Lower leg skin (tissue), 3 donors: ENCODE data around the gene BABAM2.

Experiments used
- POLR2A ChIP-seq, 2 donors: fragments of 450-650 bp; IDR thresholded peaks; one replicate each; pipeline ENCODE4 v1.6.1; 2016 to 2017; ENCODE audit warnings: antibody characterized with exemption in 2 of 2, mild to moderate bottlenecking in 1 of 2, moderate library complexity in 1 of 2
- TF ChIP-seq, protein P1 (sequence below), 3 donors: fragments of 450-650 bp; IDR thresholded peaks; one replicate each; pipeline ENCODE4 v1.5.1; 2016; ENCODE audit warnings: antibody characterized with exemption in 3 of 3, mild to moderate bottlenecking in 3 of 3, moderate library complexity in 2 of 3

DNA sequence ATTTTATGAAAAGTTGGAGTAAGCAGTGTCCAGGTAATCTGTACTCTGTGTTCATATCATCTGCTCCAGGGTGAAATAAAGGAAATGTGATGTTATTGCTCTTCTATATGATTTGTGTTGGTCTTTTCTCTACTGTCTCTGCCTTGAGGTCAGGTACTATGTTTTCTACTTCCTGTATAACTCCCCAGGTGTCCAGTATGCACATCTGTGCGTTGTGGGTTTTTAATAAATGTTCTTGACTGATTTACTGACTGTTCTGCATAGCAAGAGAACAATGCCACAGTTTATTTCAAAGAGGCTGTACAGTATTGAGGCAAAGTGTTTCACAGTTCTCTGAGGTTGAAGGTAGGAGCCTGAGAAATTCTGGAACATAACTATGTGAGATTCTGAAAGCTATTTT lies 89.7 kb downstream of the BABAM2 start:
- TF ChIP-seq, protein P1, sequence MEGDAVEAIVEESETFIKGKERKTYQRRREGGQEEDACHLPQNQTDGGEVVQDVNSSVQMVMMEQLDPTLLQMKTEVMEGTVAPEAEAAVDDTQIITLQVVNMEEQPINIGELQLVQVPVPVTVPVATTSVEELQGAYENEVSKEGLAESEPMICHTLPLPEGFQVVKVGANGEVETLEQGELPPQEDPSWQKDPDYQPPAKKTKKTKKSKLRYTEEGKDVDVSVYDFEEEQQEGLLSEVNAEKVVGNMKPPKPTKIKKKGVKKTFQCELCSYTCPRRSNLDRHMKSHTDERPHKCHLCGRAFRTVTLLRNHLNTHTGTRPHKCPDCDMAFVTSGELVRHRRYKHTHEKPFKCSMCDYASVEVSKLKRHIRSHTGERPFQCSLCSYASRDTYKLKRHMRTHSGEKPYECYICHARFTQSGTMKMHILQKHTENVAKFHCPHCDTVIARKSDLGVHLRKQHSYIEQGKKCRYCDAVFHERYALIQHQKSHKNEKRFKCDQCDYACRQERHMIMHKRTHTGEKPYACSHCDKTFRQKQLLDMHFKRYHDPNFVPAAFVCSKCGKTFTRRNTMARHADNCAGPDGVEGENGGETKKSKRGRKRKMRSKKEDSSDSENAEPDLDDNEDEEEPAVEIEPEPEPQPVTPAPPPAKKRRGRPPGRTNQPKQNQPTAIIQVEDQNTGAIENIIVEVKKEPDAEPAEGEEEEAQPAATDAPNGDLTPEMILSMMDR (IDR thresholded peaks at IDR 0.05): no peak
- no peak for TF ChIP-seq POLR2A (IDR thresholded peaks at IDR 0.05)
